Urinary bladder (tissue), 4 donors: Measurements from ENCODE around the gene PPP3CB. TPM values are rescaled to one million over a fixed set of nuclear protein-coding genes. Genes with fewer than 3 reads are reported as not detected.

Source experiments
- DNase-seq: peaks from one replicate; pipeline ENCODE4 v3.0.0-alpha.2; 2015; ENCODE audit errors: extremely low spot score
- H3K27ac ChIP-seq: one replicate; pipeline ENCODE4 v1.5.1; 2013; ENCODE audit warnings: low read depth, mild to moderate bottlenecking, moderate library complexity
- H3K36me3 ChIP-seq: one replicate; pipeline ENCODE4 v1.6.1; 2013; ENCODE audit warnings: mild to moderate bottlenecking, moderate library complexity; ENCODE audit not compliant: insufficient read depth
- H3K4me1 ChIP-seq: one replicate; pipeline ENCODE4 v1.6.1; 2013; ENCODE audit warnings: mild to moderate bottlenecking, moderate library complexity; ENCODE audit not compliant: insufficient read depth
- H3K4me3 ChIP-seq: one replicate; pipeline ENCODE4 v1.5.1; 2013; ENCODE audit warnings: low read depth, low read length
- WGBS: extraction: QIAGEN DNeasy Blood & Tissue Kit; methylation state at CpG from one replicate; pipeline ENCODE4 v1.1.7; 2013; 5-methylcytosine and 5-hydroxymethylcytosine counted together
- polyA plus RNA-seq: library from polyadenylated mRNA; stranded (reverse); fragments of 200-250 nt; gene quantifications from one replicate; pipeline ENCODE4 v1.2.3, GENCODE V29; 2013
- total RNA-seq: library from RNA; depleted of rRNA; stranded (reverse); fragments of >200 nt; gene quantifications from one replicate; pipeline ENCODE4 v1.2.3, GENCODE V29; 2014
- donor health status: healthy with polysubstance abuse.
- donor health status: healthy.

The PPP3CB gene
- total and polyA plus RNA-seq, 2 donors = 58.0 to 93.4 TPM

DNA sequence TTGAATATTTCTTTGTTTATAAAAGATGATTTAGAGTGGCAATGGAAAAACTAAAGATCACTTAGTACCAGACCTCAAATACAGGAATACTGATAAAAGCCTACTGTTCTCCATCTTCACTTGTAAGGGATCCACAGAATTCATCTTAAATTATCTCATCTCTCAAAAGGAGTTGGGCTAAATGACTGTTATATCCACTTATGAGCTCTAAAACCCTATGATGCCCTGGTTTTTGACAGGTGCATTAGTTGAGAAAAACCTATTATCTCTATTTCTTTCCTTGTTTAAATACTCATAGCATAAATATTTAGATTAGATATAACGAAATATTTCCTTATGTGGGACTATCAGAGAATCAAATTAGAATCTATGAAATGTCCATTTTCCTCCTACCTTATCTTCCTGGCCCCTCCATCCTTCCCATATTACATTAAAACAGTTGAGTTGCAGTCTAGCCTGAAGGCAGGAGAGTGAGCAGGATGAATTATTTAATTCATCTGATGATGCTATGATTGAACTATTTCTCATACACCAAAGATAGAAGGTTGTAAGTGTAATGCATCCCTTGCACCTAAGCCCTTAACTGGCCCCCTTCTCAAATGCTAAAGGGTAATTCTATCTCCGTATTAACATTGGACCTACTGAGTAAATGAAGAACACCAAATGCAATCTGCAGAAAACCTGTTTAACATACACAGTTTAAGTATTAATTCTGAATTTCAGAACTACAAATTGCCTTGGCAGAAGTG lies 29.7 kb downstream of the PPP3CB start:
- peaks cover 10% of the 10 kb centered on the region for H3K36me3 ChIP-seq
- no peak for DNase-seq
- no peaks in the 10 kb centered on the region for H3K4me1 ChIP-seq
- no peak overlapping the region for H3K4me3 ChIP-seq
- 65% methylated on average over 2 of the region's 2 CpGs for WGBS
- H3K27ac ChIP-seq = no peak overlapping the region

DNA sequence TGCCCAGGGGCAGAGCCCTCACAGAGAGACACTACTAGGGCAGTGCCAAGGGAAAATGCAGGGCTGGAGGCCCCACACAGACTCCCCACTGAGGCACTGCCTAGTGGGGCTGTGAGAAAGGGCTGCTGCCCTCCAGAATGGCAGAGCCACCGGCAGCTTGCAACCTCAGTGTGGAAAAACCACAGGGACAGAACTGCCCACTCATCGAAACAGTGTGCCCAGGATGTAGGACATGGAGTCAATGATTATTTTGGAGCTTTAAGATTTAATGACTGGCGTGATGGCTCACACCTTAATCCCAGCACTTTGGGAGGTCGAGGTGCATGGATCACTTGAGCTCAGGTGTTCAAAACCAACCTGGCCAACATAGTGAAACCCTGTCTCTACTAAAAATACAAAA lies 34.9 kb downstream of the PPP3CB start:
- H3K4me3 ChIP-seq = no peak overlapping the region
- H3K4me1 ChIP-seq = no peaks in the 10 kb centered on the region
- DNase-seq = no peak
- 96% methylated on average over 4 of the region's 4 CpGs for WGBS
- no peak overlapping the region for H3K27ac ChIP-seq
- H3K36me3 ChIP-seq = no peaks in the 10 kb centered on the region

DNA sequence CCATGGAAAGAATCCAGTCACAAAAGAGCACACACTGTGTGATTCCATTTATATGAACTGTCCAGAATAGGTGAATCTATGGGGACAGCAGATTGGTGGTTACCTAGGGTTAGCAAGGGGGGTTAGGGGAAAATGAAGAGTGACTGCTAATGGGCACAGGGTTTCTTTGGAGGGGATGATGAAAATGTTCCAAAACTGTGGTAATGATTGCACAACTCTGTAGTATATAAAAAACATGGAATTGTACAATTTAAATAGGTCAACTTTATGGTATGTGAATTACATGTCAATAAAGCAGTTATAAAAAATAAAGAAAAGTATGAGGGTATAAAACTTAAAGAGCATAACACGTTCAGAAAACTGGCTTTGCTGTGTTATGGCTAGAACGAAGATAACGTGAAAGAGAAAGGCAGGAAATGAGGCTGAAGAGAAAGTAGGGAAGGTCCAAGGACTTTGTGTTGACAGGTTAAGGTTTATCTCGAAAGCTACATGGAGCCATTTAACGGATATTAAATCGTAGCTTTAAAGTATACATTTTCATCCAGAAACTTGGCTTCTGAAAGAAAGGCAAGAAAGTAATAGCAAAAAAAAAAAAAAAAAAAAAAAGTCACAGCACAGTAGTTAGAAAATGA lies 36.0 kb downstream of the PPP3CB start:
- Histone ChIP-seq H3K4me3 (no peak overlapping the region), H3K27ac (no peak overlapping the region), H3K4me1 (no peaks in the 10 kb centered on the region), H3K36me3 (no peaks in the 10 kb centered on the region)
- DNase-seq = no peak
- 82% methylated on average over 6 of the region's 6 CpGs for WGBS

DNA sequence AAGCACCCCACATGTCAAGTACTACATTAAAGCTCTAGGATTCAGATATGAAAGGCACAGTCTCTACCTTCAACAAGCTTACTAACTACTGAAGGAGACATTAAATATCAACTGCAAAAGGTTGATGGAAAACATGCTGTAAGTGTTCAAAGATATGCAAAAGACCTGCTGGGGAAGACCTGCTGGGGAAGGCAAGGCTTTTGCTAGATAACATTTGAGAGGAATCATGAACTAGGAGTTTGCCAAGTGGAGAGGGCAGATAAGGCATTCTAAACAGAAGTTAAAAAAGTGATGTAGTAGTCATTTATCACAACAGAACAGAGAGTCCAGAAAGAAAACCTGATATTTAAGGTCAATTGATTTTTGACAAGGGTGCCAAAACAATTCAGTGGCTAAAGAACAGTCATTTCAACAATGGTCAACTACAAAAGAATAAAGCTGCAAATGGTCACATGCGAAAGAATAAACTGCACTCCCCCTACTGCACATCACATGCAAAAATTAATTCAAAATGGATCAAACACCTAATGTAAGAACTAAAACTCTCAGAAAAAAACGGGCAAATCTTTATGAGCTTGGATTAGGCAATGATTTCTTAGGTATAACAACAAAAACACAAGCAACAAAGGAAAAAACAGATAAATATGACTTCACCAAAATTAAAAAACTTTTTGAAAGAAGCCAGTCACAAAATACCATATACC lies 39.5 kb downstream of the PPP3CB start:
- Histone ChIP-seq H3K4me1 (no peaks in the 10 kb centered on the region), H3K36me3 (no peaks in the 10 kb centered on the region), H3K4me3 (no peak overlapping the region), H3K27ac (no peak overlapping the region)
- no peak for DNase-seq
- WGBS = 89% methylated on average over 2 of the region's 2 CpGs

DNA sequence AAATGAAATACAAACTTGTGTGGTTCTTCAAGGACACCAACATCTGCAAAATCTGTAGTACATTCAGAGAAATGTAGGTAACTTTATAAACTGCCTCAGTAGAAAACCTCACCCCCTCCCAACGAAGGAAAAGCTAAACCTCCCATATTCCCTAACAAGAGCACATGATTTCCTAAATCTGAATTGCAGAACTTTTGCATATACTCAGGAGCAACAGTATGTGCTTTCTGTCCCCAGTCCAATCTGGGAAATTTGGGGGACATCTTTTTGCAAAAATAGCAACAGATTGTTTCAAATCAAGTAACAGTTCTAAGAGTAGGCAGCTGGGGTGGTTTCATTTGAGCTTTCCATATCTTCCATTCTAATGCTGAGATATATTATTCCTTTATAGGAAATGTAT lies 46.7 kb downstream of the PPP3CB start:
- Histone ChIP-seq H3K27ac (no peak overlapping the region), H3K4me3 (no peak overlapping the region), H3K4me1 (no peaks in the 10 kb centered on the region), H3K36me3 (peaks cover 4% of the 10 kb centered on the region)
- no peak for DNase-seq
- 93% methylated on average over 1 of the region's 1 CpG for WGBS

DNA sequence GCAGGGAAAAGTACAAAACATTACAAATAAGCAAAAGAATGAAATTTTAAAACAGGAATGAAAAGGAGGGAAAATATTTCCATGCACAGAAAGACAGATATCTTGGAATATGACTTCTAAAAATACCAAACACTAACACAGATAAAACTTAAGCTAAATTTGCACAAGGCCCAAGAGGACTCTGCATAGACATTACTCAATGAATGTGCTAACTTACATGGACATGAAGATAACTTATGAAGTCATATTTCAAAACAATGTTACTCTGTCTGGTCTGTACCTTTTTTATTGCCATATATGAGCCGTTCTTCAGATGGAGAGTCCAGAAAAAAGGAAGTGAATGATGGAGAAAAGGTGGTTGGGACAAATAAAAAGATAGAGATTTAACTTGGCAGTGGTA lies 47.4 kb downstream of the PPP3CB start:
- no peaks in the 10 kb centered on the region for H3K4me1 ChIP-seq
- no peak for DNase-seq
- H3K4me3 ChIP-seq = no peak overlapping the region
- WGBS = 64% methylated on average over 1 of the region's 1 CpG
- peaks cover 4% of the 10 kb centered on the region for H3K36me3 ChIP-seq
- H3K27ac ChIP-seq = no peak overlapping the region

DNA sequence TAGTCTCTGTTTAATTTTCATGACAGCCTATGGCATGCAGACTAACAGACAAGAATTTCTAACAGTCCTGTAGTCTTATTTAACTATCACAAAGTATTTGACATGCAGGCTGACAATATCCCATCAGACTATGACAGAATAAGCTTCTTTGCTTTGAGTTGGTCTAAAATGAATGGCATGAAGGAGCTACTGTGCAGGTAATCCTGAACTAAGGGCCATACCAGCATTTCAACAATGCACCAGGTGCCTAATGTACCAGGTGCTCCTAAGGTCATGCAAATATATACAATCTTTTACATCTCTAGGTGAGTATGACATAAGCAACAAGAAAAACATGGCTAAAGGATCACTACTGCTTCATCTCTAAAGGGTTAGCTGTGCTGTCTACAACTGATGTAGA lies 48.9 kb downstream of the PPP3CB start:
- Histone ChIP-seq H3K27ac (no peak overlapping the region), H3K4me3 (no peak overlapping the region), H3K36me3 (peaks cover 4% of the 10 kb centered on the region), H3K4me1 (no peaks in the 10 kb centered on the region)
- no peak for DNase-seq

DNA sequence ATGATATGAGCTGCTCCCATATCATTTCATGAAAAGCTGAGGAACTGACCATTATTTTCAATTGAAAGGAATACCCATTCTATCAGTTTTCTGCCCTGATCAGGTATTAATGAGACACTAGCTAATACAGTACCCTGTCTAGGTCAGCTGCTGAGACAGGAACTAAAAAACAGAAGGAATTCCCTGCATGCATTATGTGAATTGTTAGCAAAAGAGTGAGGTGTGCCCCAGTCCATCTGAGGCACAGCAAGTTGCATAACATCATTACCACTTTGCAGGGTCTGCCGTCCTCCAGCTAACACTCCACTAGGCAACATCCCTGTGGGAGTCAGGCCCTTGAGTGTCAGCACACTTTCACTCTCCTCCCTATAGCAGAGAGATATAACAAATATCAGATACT lies 51.4 kb downstream of the PPP3CB start:
- Histone ChIP-seq H3K4me1 (no peaks in the 10 kb centered on the region), H3K36me3 (peaks cover 4% of the 10 kb centered on the region), H3K27ac (no peak overlapping the region), H3K4me3 (no peak overlapping the region)
- 92% methylated on average over 1 of the region's 1 CpG for WGBS
- DNase-seq = no peak

DNA sequence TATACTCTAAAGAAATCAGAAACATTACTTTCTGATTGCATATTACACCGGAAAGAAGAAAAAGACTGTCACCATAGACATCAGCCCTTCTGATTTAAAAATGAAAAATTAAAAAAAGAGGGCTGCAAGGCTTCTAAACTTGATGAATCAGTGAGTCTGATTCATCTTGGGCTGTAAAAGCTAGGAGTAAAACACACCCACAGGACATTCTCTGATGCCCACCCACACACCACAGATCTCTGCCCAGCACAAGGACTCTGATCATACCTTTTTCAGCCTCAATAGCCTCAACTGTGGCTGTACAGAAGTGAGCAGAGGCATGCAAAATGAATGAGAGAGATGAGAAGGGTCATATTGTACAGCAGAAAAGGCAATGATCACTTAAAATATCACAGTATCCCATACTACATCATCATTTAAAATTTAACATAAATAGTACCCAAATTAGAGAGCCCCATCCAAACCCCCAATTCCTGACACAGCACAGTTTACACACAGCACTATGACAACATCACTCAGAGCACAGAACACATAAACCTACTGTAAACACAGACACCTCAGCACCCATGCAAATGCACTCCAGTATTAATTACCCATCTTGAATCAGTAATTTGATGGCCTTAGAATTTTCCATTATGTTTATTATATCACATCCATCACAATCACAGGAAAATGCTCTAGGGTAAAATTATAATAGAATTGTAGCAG lies 56.1 kb downstream of the PPP3CB start:
- H3K36me3 ChIP-seq = peaks cover 4% of the 10 kb centered on the region
- no peaks in the 10 kb centered on the region for H3K4me1 ChIP-seq
- WGBS = 92% methylated on average over 1 of the region's 1 CpG
- no peak overlapping the region for H3K27ac ChIP-seq
- DNase-seq = no peak
- H3K4me3 ChIP-seq = no peak overlapping the region

DNA sequence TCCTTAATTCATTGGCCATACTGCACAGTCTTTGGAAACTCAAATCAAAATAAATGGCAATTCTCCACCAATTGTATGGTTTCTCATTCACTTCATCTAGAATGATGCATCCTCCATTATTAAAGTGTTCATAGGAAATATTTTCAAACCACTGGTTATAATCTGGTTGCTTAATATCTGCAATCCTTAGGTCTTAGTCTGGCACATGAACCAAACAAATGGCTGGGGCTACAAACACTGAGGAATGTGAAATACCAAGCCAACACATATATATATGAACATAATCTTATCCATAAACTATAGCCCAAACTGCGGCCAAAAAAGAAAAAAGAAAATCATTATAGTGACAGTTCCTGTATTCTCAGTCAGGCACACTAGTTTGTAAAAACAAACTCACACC lies 56.8 kb downstream of the PPP3CB start:
- WGBS = 89% methylated on average over 1 of the region's 1 CpG

DNA sequence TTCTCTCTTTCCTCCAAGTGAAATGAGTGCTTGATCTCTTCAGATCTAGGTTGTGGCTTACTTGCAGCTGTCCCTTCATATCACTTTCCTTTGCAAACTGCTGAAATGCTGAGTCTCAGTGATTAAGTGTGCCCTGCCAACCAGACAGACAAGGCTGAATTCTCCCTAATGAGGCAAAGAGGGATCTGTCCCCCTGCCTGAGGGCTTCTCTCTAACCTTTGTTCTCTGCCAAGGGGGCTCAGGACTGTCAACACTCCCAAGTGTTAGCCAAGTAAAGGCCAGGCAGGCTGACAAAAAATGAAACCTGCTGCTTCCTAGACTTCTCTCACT lies 62.3 kb downstream of the PPP3CB start, which contains the start of gene MSS51:
Gene MSS51 (minus strand): TSS at position 24 of the 330 bp plus-strand sequence. CDS start 5,277 bp downstream, outside the sequence.
- no peaks in the 10 kb centered on the region for H3K4me1 ChIP-seq
- no peak within 1 kb of the TSS for H3K27ac ChIP-seq
- H3K36me3 ChIP-seq = peaks cover 4% of the 10 kb centered on the region
- no peak for DNase-seq
- H3K4me3 ChIP-seq = no peak within 1 kb of the TSS

More for the DNA sequence above, 56.8 kb downstream of the PPP3CB start:
- DNase-seq = no peak
- Histone ChIP-seq H3K4me1 (no peaks in the 10 kb centered on the region), H3K36me3 (peaks cover 4% of the 10 kb centered on the region), H3K4me3 (no peak overlapping the region), H3K27ac (no peak overlapping the region)

DNA sequence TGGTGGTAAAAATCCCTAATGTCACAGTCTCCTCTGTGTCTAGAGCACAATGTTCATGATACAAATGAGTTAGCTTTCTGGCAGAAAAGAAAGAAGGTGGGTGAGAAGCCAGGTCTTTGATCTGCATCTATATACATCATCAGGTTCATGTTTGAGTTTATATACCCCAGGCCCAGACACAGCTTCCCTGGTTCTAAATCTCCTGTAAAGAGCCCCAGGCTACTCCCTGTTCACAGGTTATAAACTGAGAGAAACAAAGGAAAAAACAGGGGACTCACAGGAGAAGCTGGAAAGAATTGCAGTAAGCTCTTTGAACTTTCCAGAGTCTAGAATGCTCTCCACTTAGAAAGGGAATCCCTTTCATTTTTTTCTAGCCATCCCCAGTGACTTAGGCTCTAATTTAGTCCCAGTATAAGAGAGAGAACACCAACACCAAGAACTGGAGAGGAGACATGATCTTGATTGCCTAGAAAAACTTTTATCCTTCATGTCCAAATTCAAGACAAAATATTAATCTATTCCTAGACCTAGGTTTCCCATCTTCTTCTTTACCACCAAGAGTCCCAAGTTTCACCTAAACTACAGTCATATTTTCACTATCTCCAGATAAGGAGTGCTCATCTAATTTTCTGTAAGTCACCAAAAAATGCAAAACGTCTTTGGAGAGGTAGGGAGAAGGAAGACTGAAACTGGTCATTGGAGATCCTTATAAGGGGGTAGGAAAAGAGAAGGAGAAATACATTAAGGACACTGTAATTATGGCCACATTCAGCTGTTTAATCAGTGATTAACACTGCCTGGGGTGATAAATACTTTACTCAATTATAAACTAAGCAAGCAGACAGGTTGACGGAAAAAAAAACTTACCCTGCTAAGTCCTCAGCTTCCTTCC lies 62.9 kb downstream of the PPP3CB start:
- H3K27ac ChIP-seq = no peak overlapping the region
- H3K36me3 ChIP-seq = peaks cover 4% of the 10 kb centered on the region
- WGBS = 56% methylated on average over 2 of the region's 2 CpGs
- no peak overlapping the region for H3K4me3 ChIP-seq
- H3K4me1 ChIP-seq = no peaks in the 10 kb centered on the region
- no peak for DNase-seq

DNA sequence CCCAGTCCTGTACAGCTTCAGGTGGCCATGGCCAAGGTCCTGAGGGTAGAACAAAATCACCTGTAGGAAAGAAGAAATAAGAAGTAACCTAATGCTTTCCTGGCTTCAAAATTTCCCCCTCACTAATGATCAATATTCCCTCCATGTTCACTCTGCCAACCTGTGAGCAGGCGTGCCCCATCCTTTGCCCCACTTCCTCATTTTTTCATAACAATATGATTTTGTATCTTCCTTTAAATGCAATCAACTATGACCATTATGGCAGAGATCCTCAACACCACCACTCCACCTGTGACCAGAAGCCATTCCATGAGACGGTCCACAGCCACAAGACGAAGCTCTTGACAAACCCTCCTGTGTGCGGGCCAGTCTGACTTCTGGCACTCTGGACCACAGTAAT lies 69.5 kb downstream of the PPP3CB start:
- no peak overlapping the region for H3K27ac ChIP-seq
- H3K36me3 ChIP-seq = no peaks in the 10 kb centered on the region
- WGBS = 97% methylated on average over 4 of the region's 4 CpGs
- H3K4me1 ChIP-seq = no peaks in the 10 kb centered on the region
- no peak overlapping the region for H3K4me3 ChIP-seq
- DNase-seq = no peak
